ES-I3 (cell line): ENCODE data around the gene TMEM273.

Source experiments
- H3K36me3 ChIP-seq: 2 replicates; pipeline ENCODE4 v1.6.1; 2013; ENCODE audit warnings: mild to moderate bottlenecking, low read length, control low read depth, moderate library complexity; ENCODE audit not compliant: insufficient read depth
- H3K4me1 ChIP-seq: 2 replicates; pipeline ENCODE4 v1.6.1; 2013; ENCODE audit warnings: mild to moderate bottlenecking, control low read depth, low read length; ENCODE audit not compliant: insufficient read depth
- H3K9ac ChIP-seq: 2 replicates; pipeline ENCODE4 v1.6.1; 2013; ENCODE audit warnings: low read depth, mild to moderate bottlenecking, low read length, moderate library complexity
- H3K9me3 ChIP-seq: 2 replicates; pipeline ENCODE4 v1.6.1; 2013; ENCODE audit warnings: mild to moderate bottlenecking, low read length, moderate library complexity; ENCODE audit not compliant: control insufficient read depth, insufficient read depth

TMEM273 gene

GRCh38 chr10:49123981-49124950 lies 63.9 kb downstream of the TMEM273 start:
- H3K9ac ChIP-seq: no peak overlapping the region
- H3K4me1 ChIP-seq: peaks cover 5% of the 10 kb centered on the region
- no peaks in the 10 kb centered on the region for H3K9me3 ChIP-seq
- H3K36me3 ChIP-seq: no peaks in the 10 kb centered on the region

- H3K9ac ChIP-seq: no peak overlapping the region
- H3K36me3 ChIP-seq: no peaks in the 10 kb centered on the region
- H3K9me3 ChIP-seq: no peaks in the 10 kb centered on the region
- peaks cover 8% of the 10 kb centered on the region for H3K4me1 ChIP-seq
Observed at GRCh38 chr10:49120911-49121310, 67.3 kb downstream of the TMEM273 start.

GRCh38 chr10:49119746-49120145 lies 68.4 kb downstream of the TMEM273 start:
- H3K4me1 ChIP-seq: peaks cover 8% of the 10 kb centered on the region

GRCh38 chr10:49118430-49119074 lies 69.6 kb downstream of the TMEM273 start:
- no peaks in the 10 kb centered on the region for H3K9me3 ChIP-seq
- peaks cover 8% of the 10 kb centered on the region for H3K4me1 ChIP-seq
- H3K9ac ChIP-seq: no peak overlapping the region
- H3K36me3 ChIP-seq: no peaks in the 10 kb centered on the region

More at GRCh38 chr10:49119746-49120145, 68.4 kb downstream of the TMEM273 start:
- H3K36me3 ChIP-seq: no peaks in the 10 kb centered on the region
- no peak overlapping the region for H3K9ac ChIP-seq
- no peaks in the 10 kb centered on the region for H3K9me3 ChIP-seq

GRCh38 chr10:49117376-49118070 lies 70.7 kb downstream of the TMEM273 start:
- Histone ChIP-seq H3K9me3 (no peaks in the 10 kb centered on the region), H3K36me3 (no peaks in the 10 kb centered on the region), H3K9ac (no peak overlapping the region), H3K4me1 (peaks cover 8% of the 10 kb centered on the region)

GRCh38 chr10:49116509-49117375 lies 71.4 kb downstream of the TMEM273 start:
- Histone ChIP-seq H3K36me3 (no peaks in the 10 kb centered on the region), H3K9me3 (no peaks in the 10 kb centered on the region), H3K9ac (no peak overlapping the region), H3K4me1 (peaks cover 8% of the 10 kb centered on the region)

GRCh38 chr10:49115796-49116508 lies 72.2 kb downstream of the TMEM273 start:
- no peaks in the 10 kb centered on the region for H3K36me3 ChIP-seq
- peaks cover 8% of the 10 kb centered on the region for H3K4me1 ChIP-seq
- no peak overlapping the region; the same call in 1 of the 2 replicates for H3K9ac ChIP-seq
- no peaks in the 10 kb centered on the region for H3K9me3 ChIP-seq

GRCh38 chr10:49115015-49115795 lies 73.0 kb downstream of the TMEM273 start, which contains the start of gene VSTM4:
VSTM4 (minus strand) TSS chr10:49115522; CDS start chr10:49115485, 37 bp downstream.
- Histone ChIP-seq H3K9me3 (no peaks in the 10 kb centered on the region), H3K4me1 (peaks cover 6% of the 10 kb centered on the region), H3K36me3 (no peaks in the 10 kb centered on the region), H3K9ac (peak within 1 kb of the TSS; percentile 68)

- H3K9ac ChIP-seq: peak overlapping the region; percentile 68
- H3K4me1 ChIP-seq: 0 out of 2 replicates have a peak, but pooled peaks cover 3% of the 10 kb centered on the region
- H3K36me3 ChIP-seq: no peaks in the 10 kb centered on the region
- no peaks in the 10 kb centered on the region for H3K9me3 ChIP-seq
Observed at GRCh38 chr10:49114718-49115014, 73.5 kb downstream of the TMEM273 start.

GRCh38 chr10:49113741-49114141 lies 74.5 kb downstream of the TMEM273 start:
- no peaks in the 10 kb centered on the region for H3K9me3 ChIP-seq
- no peak overlapping the region for H3K9ac ChIP-seq
- no peaks in the 10 kb centered on the region for H3K36me3 ChIP-seq
- 0 out of 2 replicates have a peak, but pooled peaks cover 3% of the 10 kb centered on the region for H3K4me1 ChIP-seq

- Histone ChIP-seq H3K9me3 (no peaks in the 10 kb centered on the region), H3K4me1 (no peaks in the 10 kb centered on the region), H3K36me3 (no peaks in the 10 kb centered on the region)
Observed at GRCh38 chr10:49112851-49113250, 75.3 kb downstream of the TMEM273 start.

GRCh38 chr10:49112098-49112497 lies 76.1 kb downstream of the TMEM273 start:
- H3K4me1 ChIP-seq: no peaks in the 10 kb centered on the region
- no peaks in the 10 kb centered on the region for H3K36me3 ChIP-seq
- no peak overlapping the region for H3K9ac ChIP-seq
- H3K9me3 ChIP-seq: no peaks in the 10 kb centered on the region

More at GRCh38 chr10:49112851-49113250, 75.3 kb downstream of the TMEM273 start:
- H3K9ac ChIP-seq: no peak overlapping the region

GRCh38 chr10:49111320-49111698 lies 76.9 kb downstream of the TMEM273 start:
- H3K4me1 ChIP-seq: no peaks in the 10 kb centered on the region
- H3K9ac ChIP-seq: no peak overlapping the region
- H3K9me3 ChIP-seq: no peaks in the 10 kb centered on the region
- H3K36me3 ChIP-seq: no peaks in the 10 kb centered on the region
